Fibroblast of lung (primary cell): ENCODE measurements around the gene ASIC4.

ENCODE experiments used
- EZH2 ChIP-seq: IDR thresholded peaks from 2 replicates; pipeline ENCODE4 v1.5.1; 2012; ENCODE audit warnings: low read length, control low read depth, mild to moderate bottlenecking; ENCODE audit errors: missing control alignments
- TF ChIP-seq, protein P1 (sequence below), 2 donors: IDR thresholded peaks in 1 of 2; conservative IDR thresholded peaks in 1 of 2; 1 replicate in 1 of 2; 2 replicates in 1 of 2; pipeline ENCODE4 v1.5.1; 2011 to 2012; ENCODE audit warnings: low read length in 2 of 2, control low read depth in 1 of 2, inconsistent platforms in 1 of 2, low read depth in 1 of 2, mild to moderate bottlenecking in 1 of 2

DNA sequence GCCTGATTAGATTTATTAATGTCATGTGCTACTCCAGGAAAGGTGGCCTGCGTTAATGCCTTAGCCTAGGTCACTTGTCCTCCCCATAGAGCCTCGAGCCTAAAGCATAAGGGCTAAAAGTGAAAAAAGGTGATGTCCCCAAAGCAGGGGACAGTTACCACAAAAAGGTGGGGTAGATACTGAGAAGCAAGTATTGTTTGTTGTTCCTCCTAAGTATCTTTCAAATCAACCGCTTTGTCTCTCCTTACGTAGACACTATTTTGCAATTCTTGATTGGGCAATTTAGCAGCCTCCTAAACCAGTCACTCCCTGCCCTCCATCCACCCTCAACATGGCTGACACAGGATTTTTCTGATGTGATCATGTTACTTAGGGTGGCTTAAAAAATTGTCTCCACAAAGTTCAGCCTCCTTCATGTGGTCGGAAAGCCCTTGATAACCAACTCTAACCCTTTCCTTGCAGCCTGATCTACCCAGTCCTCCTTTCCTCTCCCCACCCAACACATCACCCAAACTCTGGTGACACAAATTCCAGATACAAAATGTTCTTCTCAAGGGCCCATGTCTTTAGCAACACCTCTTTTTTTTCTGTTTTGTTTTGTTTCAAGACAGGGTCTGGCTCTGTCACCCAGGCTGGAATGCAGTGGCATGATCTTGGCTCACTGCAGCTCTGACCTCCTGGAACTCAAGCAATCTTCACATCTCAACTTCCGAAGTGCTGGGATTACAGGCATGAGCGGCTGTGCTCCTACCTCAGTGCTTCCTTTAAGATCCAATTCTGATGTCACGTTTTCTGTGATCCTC, 64.7 kb downstream of the ASIC4 start:
- TF ChIP-seq, protein P1, sequence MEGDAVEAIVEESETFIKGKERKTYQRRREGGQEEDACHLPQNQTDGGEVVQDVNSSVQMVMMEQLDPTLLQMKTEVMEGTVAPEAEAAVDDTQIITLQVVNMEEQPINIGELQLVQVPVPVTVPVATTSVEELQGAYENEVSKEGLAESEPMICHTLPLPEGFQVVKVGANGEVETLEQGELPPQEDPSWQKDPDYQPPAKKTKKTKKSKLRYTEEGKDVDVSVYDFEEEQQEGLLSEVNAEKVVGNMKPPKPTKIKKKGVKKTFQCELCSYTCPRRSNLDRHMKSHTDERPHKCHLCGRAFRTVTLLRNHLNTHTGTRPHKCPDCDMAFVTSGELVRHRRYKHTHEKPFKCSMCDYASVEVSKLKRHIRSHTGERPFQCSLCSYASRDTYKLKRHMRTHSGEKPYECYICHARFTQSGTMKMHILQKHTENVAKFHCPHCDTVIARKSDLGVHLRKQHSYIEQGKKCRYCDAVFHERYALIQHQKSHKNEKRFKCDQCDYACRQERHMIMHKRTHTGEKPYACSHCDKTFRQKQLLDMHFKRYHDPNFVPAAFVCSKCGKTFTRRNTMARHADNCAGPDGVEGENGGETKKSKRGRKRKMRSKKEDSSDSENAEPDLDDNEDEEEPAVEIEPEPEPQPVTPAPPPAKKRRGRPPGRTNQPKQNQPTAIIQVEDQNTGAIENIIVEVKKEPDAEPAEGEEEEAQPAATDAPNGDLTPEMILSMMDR (conservative IDR thresholded peaks at IDR 0.05 in 1 of 2, IDR thresholded peaks at IDR 0.05 in 1 of 2; ENCODE audit: low read depth in 1 of 2, low read length in 2 of 2), result no peak
- no peak for TF ChIP-seq EZH2
